H1 (cell line): ENCODE data around the gene LYPD6. TPM values are rescaled to one million over a fixed set of nuclear protein-coding genes. Genes with fewer than 3 reads are reported as not detected.

ENCODE experiments used
- CTCF ChIA-PET: fragments of 300-600 bp; sonication (Branson Sonifier 250); formaldehyde crosslinking; loops from one replicate; lab custom pipeline; 2021; ENCODE audit not compliant: partially characterized antibody; lab: Charles Lee
- POLR2A ChIA-PET: fragments of 300-600 bp; sonication (Branson Sonifier 250); formaldehyde crosslinking; loops from one replicate; lab custom pipeline; 2021; ENCODE audit warnings: inconsistent platforms; ENCODE audit not compliant: partially characterized antibody; lab: Charles Lee
- DNase-seq, 2 experiments: peaks; one replicate each; pipeline versions ENCODE4 v3.0.0 to v3.0.0-alpha.2; 2010 to 2022; ENCODE audit warnings: low spot score in 2 of 2, low read depth in 1 of 2, mixed read lengths in 1 of 2
- FAIRE-seq: peaks from 2 replicates; lab custom pipeline; 2011; peaks lifted over from hg19 to GRCh38; lab: Jason Lieb, UNC
- H2AFZ ChIP-seq: 2 replicates; pipeline ENCODE4 v1.8.1; 2012; ENCODE audit warnings: low read length, inconsistent platforms
- H2AK5ac ChIP-seq: 2 replicates; pipeline ENCODE4 v1.6.1; 2013; ENCODE audit warnings: low read depth, low read length
- H2BK120ac ChIP-seq: replicated peaks from 2 replicates; pipeline ENCODE3; 2013; ENCODE audit warnings: low read depth, low read length, inconsistent platforms
- H2BK12ac ChIP-seq: 2 replicates; pipeline ENCODE4 v1.6.1; 2013; ENCODE audit warnings: low read depth, low read length
- H2BK15ac ChIP-seq: 2 replicates; pipeline ENCODE4 v1.6.1; 2013; ENCODE audit warnings: low read length
- H2BK20ac ChIP-seq: 2 replicates; pipeline ENCODE4 v1.6.1; 2013; ENCODE audit warnings: low read length
- H2BK5ac ChIP-seq: 2 replicates; pipeline ENCODE4 v1.6.1; 2013; ENCODE audit warnings: low read depth, low read length
- H3K14ac ChIP-seq: 2 replicates; pipeline ENCODE4 v1.6.1; 2013; ENCODE audit warnings: inconsistent platforms; ENCODE audit not compliant: insufficient read length
- H3K18ac ChIP-seq: 2 replicates; pipeline ENCODE4 v1.6.1; 2013; ENCODE audit warnings: low read length; ENCODE audit errors: extremely low read depth
- H3K23ac ChIP-seq: 2 replicates; pipeline ENCODE4 v1.6.1; 2013; ENCODE audit warnings: inconsistent platforms; ENCODE audit not compliant: insufficient read length
- H3K23me2 ChIP-seq: 2 replicates; pipeline ENCODE4 v1.6.1; 2013; ENCODE audit warnings: low read depth, low read length
- H3K27ac ChIP-seq: 2 replicates; pipeline ENCODE4 v1.6.1; 2011; ENCODE audit warnings: low read depth, low read length, inconsistent platforms
- H3K27me3 ChIP-seq, 4 experiments: replicated peaks in 1 of 4; 1 replicate in 1 of 4; 2 replicates in 3 of 4; pipeline versions ENCODE4 v1.6.1 to v1.8.1; 2011 to 2013; ENCODE audit warnings: low read length in 3 of 4, mild to moderate bottlenecking in 3 of 4, inconsistent platforms in 2 of 4, mixed read lengths in 2 of 4, moderate library complexity in 1 of 4; ENCODE audit not compliant: control insufficient read depth in 3 of 4, insufficient read depth in 3 of 4; ENCODE audit errors: extremely low read depth in 1 of 4
- H3K36me3 ChIP-seq, 4 experiments: 2 replicates each; pipeline versions ENCODE4 v1.6.1 to v1.8.1; 2011 to 2013; ENCODE audit warnings: mild to moderate bottlenecking in 4 of 4, low read length in 3 of 4, moderate library complexity in 2 of 4, control low read depth in 1 of 4, inconsistent platforms in 1 of 4; ENCODE audit not compliant: insufficient read depth in 4 of 4, control insufficient read depth in 2 of 4
- H3K4ac ChIP-seq: replicated peaks from 2 replicates; pipeline ENCODE3; 2013; ENCODE audit warnings: low read length, low read depth, mixed read lengths, inconsistent platforms; ENCODE audit not compliant: insufficient read length
- H3K4me1 ChIP-seq, 4 experiments: replicated peaks in 1 of 4; 1 replicate in 1 of 4; 2 replicates in 3 of 4; pipeline versions ENCODE4 v1.6.1 to v1.8.1; 2011 to 2013; ENCODE audit warnings: low read length in 3 of 4, inconsistent platforms in 2 of 4, mixed read lengths in 1 of 4; ENCODE audit not compliant: insufficient read depth in 4 of 4, control insufficient read depth in 3 of 4
- H3K4me2 ChIP-seq, 2 experiments: 2 replicates each; pipeline versions ENCODE4 v1.6.1 to v1.8.1; 2011 to 2013; ENCODE audit warnings: low read depth in 2 of 2, low read length in 2 of 2, control low read depth in 1 of 2, inconsistent platforms in 1 of 2, mild to moderate bottlenecking in 1 of 2; ENCODE audit not compliant: insufficient read depth in 1 of 2
- H3K4me3 ChIP-seq, 4 experiments: fragments of 200-600, 300-600 bp in 1 of 4; sonication (generic), shearing (Covaris generic), sonication (Bioruptor Twin) in 1 of 4; 2 replicates each; pipeline versions ENCODE4 v1.5.1 to v1.8.1; 2011 to 2016; ENCODE audit warnings: low read length in 4 of 4, low read depth in 3 of 4, control low read depth in 2 of 4, inconsistent platforms in 2 of 4, mild to moderate bottlenecking in 2 of 4, mixed read lengths in 1 of 4, moderate library complexity in 1 of 4; ENCODE audit not compliant: insufficient read depth in 2 of 4; ENCODE audit errors: extremely low read depth in 1 of 4
- H3K56ac ChIP-seq: replicated peaks from 2 replicates; pipeline ENCODE3; 2013; ENCODE audit warnings: low read depth, mild to moderate bottlenecking, mixed read lengths, low read length, inconsistent platforms; ENCODE audit not compliant: insufficient read length
- H3K79me1 ChIP-seq: 2 replicates; pipeline ENCODE4 v1.6.1; 2013; ENCODE audit warnings: low read depth, low read length, control low read depth
- H3K79me2 ChIP-seq, 2 experiments: 2 replicates each; pipeline versions ENCODE4 v1.6.1 to v1.8.1; 2012 to 2013; ENCODE audit warnings: low read length in 2 of 2, mild to moderate bottlenecking in 2 of 2, inconsistent platforms in 1 of 2; ENCODE audit not compliant: insufficient read depth in 2 of 2, control insufficient read depth in 1 of 2
- H3K9ac ChIP-seq, 4 experiments: replicated peaks in 1 of 4; 1 replicate in 1 of 4; 2 replicates in 3 of 4; pipeline versions ENCODE4 v1.6.1 to v1.8.1; 2011 to 2013; ENCODE audit warnings: low read depth in 3 of 4, low read length in 3 of 4, control low read depth in 2 of 4, mild to moderate bottlenecking in 2 of 4, moderate library complexity in 2 of 4, inconsistent platforms in 1 of 4; ENCODE audit errors: extremely low read depth in 1 of 4
- H3K9me3 ChIP-seq, 2 experiments: 2 replicates each; pipeline versions ENCODE4 v1.6.1 to v1.8.1; 2012 to 2013; ENCODE audit warnings: mild to moderate bottlenecking in 2 of 2, moderate library complexity in 2 of 2, control low read depth in 1 of 2, inconsistent platforms in 1 of 2, low read depth in 1 of 2, low read length in 1 of 2, mixed read lengths in 1 of 2; ENCODE audit not compliant: insufficient read depth in 2 of 2
- H4K20me1 ChIP-seq, 2 experiments: replicated peaks in 1 of 2; 2 replicates each; pipeline versions ENCODE3 to v1.8.1; 2011 to 2013; ENCODE audit warnings: inconsistent platforms in 2 of 2, low read length in 2 of 2, mild to moderate bottlenecking in 1 of 2; ENCODE audit not compliant: insufficient read depth in 2 of 2, control insufficient read depth in 1 of 2
- H4K5ac ChIP-seq: 2 replicates; pipeline ENCODE4 v1.6.1; 2013; ENCODE audit warnings: low read length, low read depth, mixed read lengths, inconsistent platforms; ENCODE audit not compliant: insufficient read length
- H4K8ac ChIP-seq: 2 replicates; pipeline ENCODE4 v1.8.0; 2013; ENCODE audit warnings: mild to moderate bottlenecking, moderate library complexity, low read length, inconsistent platforms; ENCODE audit not compliant: insufficient read depth; ENCODE audit errors: extremely low read depth
- H4K91ac ChIP-seq: replicated peaks from 2 replicates; pipeline ENCODE3; 2013; ENCODE audit warnings: low read length, mixed read lengths, inconsistent platforms; ENCODE audit not compliant: insufficient read length
- CBX5 ChIP-seq: fragments of 300-800, 300-1000 bp; sonication (generic); IDR thresholded peaks from 2 replicates; pipeline ENCODE4 v1.7.1; 2016; ENCODE audit warnings: antibody characterized with exemption, low read length, low read depth
- CHD2 ChIP-seq: IDR thresholded peaks from 2 replicates; pipeline ENCODE4 v1.6.1; 2012; ENCODE audit warnings: low read length, improper control_type of control experiment
- GTF2F1 ChIP-seq: IDR thresholded peaks from 2 replicates; pipeline ENCODE4 v1.6.1; 2012; ENCODE audit warnings: low read depth, low read length, improper control_type of control experiment, borderline replicate concordance
- JUND ChIP-seq: IDR thresholded peaks from 2 replicates; pipeline ENCODE4 v1.6.1; 2011; ENCODE audit warnings: mild to moderate bottlenecking, improper control_type of control experiment, low read length
- KDM5A ChIP-seq: fragments of 200-600 bp; IDR thresholded peaks from 2 replicates; pipeline ENCODE4 v1.7.1; 2012; ENCODE audit warnings: mild to moderate bottlenecking, low read length, inconsistent platforms, mixed read lengths
- POLR2A ChIP-seq, 2 experiments: IDR thresholded peaks; 1 replicate in 1 of 2; 2 replicates in 1 of 2; pipeline ENCODE4 v1.6.1; 2011; ENCODE audit warnings: low read depth in 2 of 2, low read length in 2 of 2, mild to moderate bottlenecking in 2 of 2; ENCODE audit errors: control extremely low read depth in 1 of 2
- RBBP5 ChIP-seq: IDR thresholded peaks from 2 replicates; pipeline ENCODE4 v1.7.1; 2012; ENCODE audit warnings: low read depth, mild to moderate bottlenecking, inconsistent platforms, low read length, moderate library complexity, borderline replicate concordance
- RFX5 ChIP-seq: IDR thresholded peaks from 2 replicates; pipeline ENCODE4 v1.6.1; 2011; ENCODE audit warnings: low read depth, low read length, improper control_type of control experiment, borderline replicate concordance
- RXRA ChIP-seq: IDR thresholded peaks from 2 replicates; pipeline ENCODE4 v1.6.1; 2011; ENCODE audit warnings: low read depth, mild to moderate bottlenecking, low read length, moderate library complexity; ENCODE audit not compliant: insufficient read depth
- SAP30 ChIP-seq: fragments of 300-600 bp; sonication (generic); IDR thresholded peaks from 2 replicates; pipeline ENCODE4 v1.7.1; 2012; ENCODE audit warnings: low read length, moderate library complexity, mild to moderate bottlenecking, inconsistent platforms; ENCODE audit not compliant: insufficient read depth, insufficient replicate concordance
- SP1 ChIP-seq: IDR thresholded peaks from 2 replicates; pipeline ENCODE4 v1.6.1; 2011; ENCODE audit warnings: low read depth, low read length
- SUZ12 ChIP-seq: fragments of 200-600 bp; sonication (generic); IDR thresholded peaks from 2 replicates; pipeline ENCODE4 v1.6.1; 2012; ENCODE audit warnings: mild to moderate bottlenecking, inconsistent platforms, low read length, moderate library complexity, mixed read lengths
- TAF7 ChIP-seq: optimal IDR thresholded peaks from 2 replicates; pipeline ENCODE3; 2011; ENCODE audit warnings: low read depth, mild to moderate bottlenecking, inconsistent platforms, low read length, moderate library complexity, borderline replicate concordance
- TBP ChIP-seq: IDR thresholded peaks from 2 replicates; pipeline ENCODE4 v1.6.1; 2011; ENCODE audit warnings: low read depth, low read length, improper control_type of control experiment
- ZNF274 ChIP-seq: IDR thresholded peaks from 2 replicates; pipeline ENCODE4 v1.7.0; 2012; ENCODE audit warnings: low read length, borderline replicate concordance; ENCODE audit errors: extremely low read depth
- WGBS, 2 experiments: shearing (Covaris generic) in 1 of 2; methylation state at CpG; one replicate each; pipeline versions ENCODE4 v1.1.6 to v1.1.7; 2013 to 2015; ENCODE audit warnings: low lambda C conversion rate in 2 of 2, mixed read lengths in 2 of 2, inconsistent platforms in 1 of 2, low coverage in 1 of 2, missing lambda C conversion rate in 1 of 2; ENCODE audit not compliant: insufficient replicate concordance in 2 of 2, insufficient coverage in 1 of 2, insufficient read length in 1 of 2; ENCODE audit errors: extremely low coverage in 1 of 2, missing lambda C conversion rate in 1 of 2; 5-methylcytosine and 5-hydroxymethylcytosine counted together
- polyA plus RNA-seq, 7 experiments: library from polyadenylated mRNA; depleted of rRNA in 3 of 7; stranded (reverse) in 5 of 7; unstranded in 2 of 7; fragments of >200 nt in 5 of 7; fragments of 200-250 nt in 2 of 7; gene quantifications; 1 replicate in 5 of 7; 2 replicates in 1 of 7; 4 replicates in 1 of 7; pipeline versions ENCODE4 v1.2.1 to v1.2.3, GENCODE V29; 2011 to 2013; ENCODE audit warnings: missing spikeins in 2 of 7, mixed read lengths in 2 of 7
- total RNA-seq: library from RNA; stranded (reverse); fragmentation: NEBNext Ultra II Directional; extraction: Animal tissue kit (Norgen Biotek cat#: 25700); gene quantifications from 2 replicates; pipeline ENCODE4 v1.2.1, GENCODE V29; 2021

The LYPD6 gene
- total and polyA plus RNA-seq, 2 of the 8 experiments (the other 6 are each of a cell fraction or from before 2014, with no cell fraction given): 5.6 to 8.9 TPM

- Histone ChIP-seq H3K79me1 (no peaks in the 10 kb centered on the region), H3K4me1 (peaks cover 0 to 12% (median 1%) of the 10 kb centered on the region in 4 experiments; a peak in 3 of 7 replicates), H3K27me3 (no peaks in the 10 kb centered on the region), H3K23ac (no peak overlapping the region), H4K8ac (no peak overlapping the region), H3K79me2 (no peaks in the 10 kb centered on the region), H3K9ac (no peak overlapping the region), H2BK120ac (no peak overlapping the region), H3K4me3 (no peak overlapping the region), H4K5ac (no peak overlapping the region), H4K91ac (no peak overlapping the region), H3K36me3 (0 out of 8 replicates have a peak, but pooled peaks cover 0 to 3% (median 0%) of the 10 kb centered on the region in 4 experiments), H3K4ac (no peak overlapping the region), H2BK15ac (no peak overlapping the region), H3K18ac (no peak overlapping the region), H3K4me2 (no peak overlapping the region), H3K9me3 (no peaks in the 10 kb centered on the region), H3K14ac (no peak overlapping the region), H3K27ac (no peak overlapping the region; the same call in 1 of the 2 replicates), H2BK12ac (no peak overlapping the region), H4K20me1 (no peaks in the 10 kb centered on the region), H2AFZ (no peak overlapping the region), H2BK5ac (no peak overlapping the region), H2AK5ac (no peak overlapping the region), H2BK20ac (no peak overlapping the region), H3K23me2 (no peaks in the 10 kb centered on the region; the same call in 1 of the 2 replicates), H3K56ac (no peak overlapping the region)
- DNase-seq (no peak), FAIRE-seq (no peak)
- POLR2A ChIA-PET: no interaction called here
- 77% methylated on average over 8 of the region's 8 CpGs; no CpG with 5 or more reads in 1 of the 2 experiments for WGBS, 2 experiments
- CTCF ChIA-PET: interaction anchor here (1.1 to 2.5 kb wide), 3 partner anchors 9 to 63 kb away, joined by 7 to 9 read pairs (median 8); no protein-coding TSS in a partner anchor
- TF ChIP-seq RBBP5 (no peak), RFX5 (no peak), CBX5 (no peak), KDM5A (no peak), SUZ12 (no peak), GTF2F1 (no peak), TAF7 (no peak), SP1 (no peak), JUND (no peak), CHD2 (no peak), ZNF274 (no peak), SAP30 (no peak), RXRA (no peak), POLR2A (IDR thresholded peaks at IDR 0.05; ENCODE audit: control extremely low read depth in 1 of 2, low read depth in 2 of 2, low read length in 2 of 2) (no peak), TBP (no peak)
Observed at GRCh38 chr2:149375801-149376361, 45.5 kb downstream of the LYPD6 start.
